HG03045 (cell line): ENCODE measurements around the gene SCN11A.

Source experiments
- ATAC-seq: cut with Tn5 transposase; IDR thresholded peaks from one replicate; pipeline ENCODE4 v1.9.1; 2021; ENCODE audit warnings: mild to moderate bottlenecking, moderate library complexity; ENCODE audit not compliant: unreplicated experiment

SCN11A gene

DNA sequence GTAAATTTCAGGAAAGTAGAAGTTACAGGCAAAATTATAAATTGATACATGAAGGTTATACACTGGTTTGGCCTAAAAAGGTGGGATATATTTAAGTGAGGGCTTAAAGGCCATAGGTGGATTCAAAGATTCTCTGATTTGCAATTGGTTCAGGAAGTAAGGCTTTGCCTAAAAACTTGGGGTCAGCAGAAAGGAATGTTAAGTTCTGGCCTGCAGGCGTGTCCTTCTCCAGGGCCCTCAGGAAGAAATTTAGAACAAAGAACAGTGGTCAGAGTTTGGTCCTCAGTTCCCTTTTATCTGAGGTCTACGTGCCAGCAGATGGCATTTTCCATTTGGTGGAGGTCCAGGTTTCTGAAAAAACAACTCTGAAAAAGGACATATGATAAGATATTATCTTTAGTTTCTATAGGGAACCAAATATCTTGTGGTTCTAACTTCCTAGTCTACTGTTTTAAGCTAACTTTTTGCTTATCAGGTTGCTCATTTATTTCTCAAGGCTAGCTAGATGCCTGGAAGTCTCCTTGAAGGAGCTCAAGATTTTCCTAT is 40.5 kb downstream of the SCN11A start:
- no peak for ATAC-seq

DNA sequence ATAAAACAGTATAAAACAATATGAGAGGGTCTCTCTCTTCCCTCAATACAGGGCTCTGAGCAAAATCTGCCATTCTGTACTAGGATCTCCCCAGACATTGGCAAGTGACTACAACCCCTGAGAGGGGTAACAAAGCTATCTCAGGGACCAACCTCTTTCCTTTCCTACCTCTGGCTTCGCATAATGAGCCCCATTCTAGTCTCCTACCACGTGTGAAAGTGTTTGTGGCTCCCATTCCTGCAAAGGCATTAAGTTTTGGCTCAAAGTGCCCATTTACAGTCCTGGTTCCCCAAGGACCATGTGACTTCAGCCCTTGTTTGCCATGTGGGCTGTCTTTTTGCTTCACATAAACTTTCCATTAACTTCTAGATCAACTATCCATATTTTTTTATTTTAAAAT is 46.4 kb downstream of the SCN11A start:
- ATAC-seq, result no peak
